ENCODE data around the gene BMPER. TPM values are rescaled to one million over a fixed set of nuclear protein-coding genes. Genes with fewer than 3 reads are reported as not detected.

Gene BMPER
- total and polyA plus RNA-seq, 10 of the 15 experiments (the other 5 are each of a cell fraction or from before 2014, with no cell fraction given), result 0.02 to 0.08 TPM; not detected in 8

DNA sequence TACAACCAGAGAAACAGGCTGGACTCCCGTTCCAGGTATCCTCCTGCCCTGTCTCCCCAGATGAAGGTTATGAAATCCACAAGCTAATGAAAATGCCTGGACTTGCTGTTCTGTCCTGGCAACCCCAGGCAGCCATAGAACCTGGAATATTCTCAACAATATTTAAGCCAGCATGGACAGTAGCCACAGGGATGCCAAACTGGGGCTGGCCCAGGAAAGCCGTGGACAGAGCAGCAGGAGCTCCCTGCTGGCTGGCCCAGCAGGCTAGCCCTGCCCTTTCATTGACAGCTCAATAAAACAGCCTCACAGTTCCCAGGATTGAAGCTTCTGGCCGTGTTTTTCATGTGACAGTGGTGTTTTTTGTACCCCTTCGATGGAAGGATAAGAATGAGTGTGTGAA, 230.6 kb downstream of the BMPER start:
- DNase-seq (ENCODE audit: low read depth, low spot score), result no peak
- Histone ChIP-seq H3K9me3 (replicated peaks; ENCODE audit: control insufficient read depth, insufficient read depth, low read length) (no peaks in the 10 kb centered on the region), H4K20me1 (ENCODE audit: control insufficient read depth, insufficient read depth) (no peaks in the 10 kb centered on the region), H2AFZ (ENCODE audit: control insufficient read depth, low read depth, low read length) (no peak overlapping the region), H3K27ac (ENCODE audit: control insufficient read depth, insufficient read depth) (no peak overlapping the region), H3K27me3 (replicated peaks in 1 of 2; ENCODE audit: control insufficient read depth in 2 of 2, insufficient read depth in 2 of 2, low read length in 1 of 2) (no peaks in the 10 kb centered on the region), H3K4me3 (no peak overlapping the region), H3K4me2 (ENCODE audit: control insufficient read depth, insufficient read depth) (no peak overlapping the region), H3K79me2 (ENCODE audit: control insufficient read depth, insufficient read depth, low read length) (no peaks in the 10 kb centered on the region), H3K4me1 (ENCODE audit: control insufficient read depth, insufficient read depth, low read length) (no peaks in the 10 kb centered on the region), H3K9ac (ENCODE audit: control insufficient read depth, insufficient read depth, low read length) (no peak overlapping the region), H3K36me3 (ENCODE audit: control insufficient read depth in 2 of 2, insufficient read depth in 2 of 2, low read length in 1 of 2) (no peaks in the 10 kb centered on the region)
- WGBS (ENCODE audit: insufficient coverage, insufficient replicate concordance, low lambda C conversion rate, missing lambda C conversion rate), result 5% methylated on average over 4 of the region's 4 CpGs
- CTCF ChIA-PET, result interaction anchor here (0.8 to 2.7 kb wide), 4 partner anchors 9 to 461 kb away, joined by 3 to 10 read pairs (median 6); no protein-coding TSS in a partner anchor
- RAD21 ChIA-PET (ENCODE audit: unreplicated experiment), result no interaction called here
- no peak for ATAC-seq
- TF ChIP-seq MEF2B (IDR thresholded peaks at IDR 0.05; ENCODE audit: partially characterized antibody, poor library complexity, severe bottlenecking) (no peak), RFX5 (IDR thresholded peaks at IDR 0.05; ENCODE audit: low read depth, low read length) (no peak), ESRRA (IDR thresholded peaks at IDR 0.05; ENCODE audit: low read length) (no peak), GABPA (IDR thresholded peaks at IDR 0.05; ENCODE audit: low read depth) (no peak), FOXK2 (IDR thresholded peaks at IDR 0.05) (no peak), MXI1 (IDR thresholded peaks at IDR 0.05; ENCODE audit: low read depth, low read length) (no peak), SP1 (IDR thresholded peaks at IDR 0.05; ENCODE audit: low read depth, low read length) (no peak), POU2F2 (IDR thresholded peaks at IDR 0.05; ENCODE audit: borderline replicate concordance, low read depth, low read length) (no peak), TCF12 (IDR thresholded peaks at IDR 0.05; ENCODE audit: low read depth, low read length) (no peak), ZBTB4 (CRISPR knock-in tag; IDR thresholded peaks at IDR 0.05) (no peak), BMI1 (IDR thresholded peaks at IDR 0.05; ENCODE audit: borderline replicate concordance) (no peak)
- POLR2A ChIA-PET, result no interaction called here
- SMC1A ChIA-PET (ENCODE audit: uncharacterized antibody, unreplicated experiment), result interaction anchor here (1.7 kb wide), 1 partner anchor 19 kb away, joined by 6 read pairs; no protein-coding TSS in a partner anchor
- intact Hi-C loops (cut with micrococcal nuclease; ENCODE audit: unreplicated experiment) (loop anchor here (2.0 to 10.0 kb wide), 3 partner anchors 189 to 461 kb away; no protein-coding TSS in a partner anchor), in situ Hi-C loops (cut with MboI) (no loop called here)
- no TSS peak for BruUV-seq (replicated peaks)
- no peak for FAIRE-seq
